Kidney capillary endothelial cell (primary cell): ENCODE results near the gene CGNL1.

ENCODE experiments used
- DNase-seq: peaks from one replicate; pipeline ENCODE4 v3.0.0-alpha.2; 2018; ENCODE audit warnings: low spot score

The CGNL1 gene

DNA sequence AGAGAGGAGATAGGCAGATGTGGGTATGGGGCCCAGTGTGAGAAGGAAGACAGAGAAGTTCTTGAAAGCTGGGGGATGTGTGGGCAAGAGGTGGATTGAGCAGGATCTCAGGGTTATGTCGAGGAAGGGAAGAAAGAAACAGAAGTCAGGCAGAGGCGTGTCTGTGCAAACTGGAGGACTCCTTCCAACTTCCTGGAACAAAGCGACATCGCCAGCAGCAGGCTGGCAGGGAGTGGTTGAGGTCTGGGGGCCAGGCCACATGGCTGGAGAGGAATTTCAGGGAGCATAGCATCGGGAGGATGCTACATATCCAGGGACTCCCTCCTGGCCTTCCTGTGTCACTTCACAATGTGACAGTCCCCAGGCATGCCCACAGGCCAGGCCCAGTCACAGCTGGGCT, 172.5 kb downstream of the CGNL1 start:
- no peak for DNase-seq

DNA sequence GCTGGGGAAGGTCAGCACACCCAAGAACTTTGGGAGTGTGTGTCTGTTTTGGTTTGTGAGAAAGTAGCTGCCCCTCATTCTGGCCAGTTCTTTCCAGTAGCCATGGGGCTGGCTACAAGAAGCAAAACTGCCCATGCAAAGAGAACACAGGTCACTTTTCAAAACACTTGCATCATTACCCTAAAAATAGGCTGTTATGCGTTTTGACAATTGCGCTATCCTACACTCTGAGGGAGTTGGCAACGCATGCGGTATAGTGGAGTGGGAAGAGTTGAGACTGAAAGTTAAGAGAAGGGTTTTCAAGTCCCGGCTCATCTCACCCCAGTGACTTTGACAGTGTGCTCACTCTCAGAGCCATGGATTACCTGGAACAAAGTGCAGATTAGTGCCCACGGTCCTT, 173.6 kb downstream of the CGNL1 start:
- DNase-seq = no peak

DNA sequence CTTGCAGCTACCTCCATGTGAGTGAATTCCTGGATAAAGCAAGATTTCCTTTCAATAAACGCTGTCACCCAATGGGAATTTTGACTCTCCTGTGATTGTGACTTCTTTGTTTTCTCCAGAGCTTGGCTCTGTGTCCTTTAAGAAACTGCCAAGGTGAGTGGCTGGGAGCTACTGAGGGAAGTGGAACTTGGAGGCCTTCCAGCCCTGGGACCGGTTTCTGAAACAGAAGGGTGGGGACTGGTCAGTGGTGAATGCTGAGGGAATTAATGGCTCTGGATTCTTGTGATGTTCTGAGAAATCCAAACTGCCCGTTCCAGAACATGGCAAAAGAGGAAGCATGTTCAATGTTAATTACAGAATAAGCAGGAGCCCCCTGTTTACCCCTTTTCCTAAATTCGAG, 174.3 kb downstream of the CGNL1 start:
- no peak for DNase-seq

- DNase-seq = peak; percentile 96
Observed at GRCh38 chr15:57551715-57552677, 175.7 kb downstream of the CGNL1 start.

DNA sequence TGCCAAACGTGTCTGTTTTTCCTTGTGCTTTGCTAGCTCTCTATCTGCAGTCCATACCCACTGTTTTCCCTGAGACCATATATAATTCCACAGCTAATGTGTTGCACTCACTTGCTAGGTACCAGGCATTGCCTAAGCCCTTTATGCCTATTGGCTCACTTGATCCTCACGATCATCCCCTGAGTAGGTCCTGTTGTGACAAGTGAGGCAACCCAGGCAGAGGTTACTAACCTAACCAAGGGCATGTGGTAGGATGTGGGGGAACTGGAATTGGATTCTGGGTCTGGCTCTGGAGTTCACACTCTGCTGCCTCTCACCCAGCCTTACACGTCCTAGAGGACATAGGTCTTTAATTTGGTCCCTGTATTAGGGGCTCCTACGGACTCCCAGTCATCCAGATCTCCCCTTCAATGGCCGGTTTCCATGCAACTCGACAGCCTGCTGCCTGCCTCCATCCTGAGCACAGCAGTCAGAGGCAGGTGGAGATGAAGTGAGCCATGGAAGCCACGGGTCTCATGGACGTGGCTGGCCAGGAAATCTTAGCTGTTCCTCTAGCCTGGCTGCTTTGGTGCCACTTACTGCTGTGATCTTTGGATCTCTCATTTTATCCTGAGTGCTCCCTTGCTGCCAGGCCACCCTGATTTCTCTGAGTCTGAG, 176.5 kb downstream of the CGNL1 start:
- no peak for DNase-seq

DNA sequence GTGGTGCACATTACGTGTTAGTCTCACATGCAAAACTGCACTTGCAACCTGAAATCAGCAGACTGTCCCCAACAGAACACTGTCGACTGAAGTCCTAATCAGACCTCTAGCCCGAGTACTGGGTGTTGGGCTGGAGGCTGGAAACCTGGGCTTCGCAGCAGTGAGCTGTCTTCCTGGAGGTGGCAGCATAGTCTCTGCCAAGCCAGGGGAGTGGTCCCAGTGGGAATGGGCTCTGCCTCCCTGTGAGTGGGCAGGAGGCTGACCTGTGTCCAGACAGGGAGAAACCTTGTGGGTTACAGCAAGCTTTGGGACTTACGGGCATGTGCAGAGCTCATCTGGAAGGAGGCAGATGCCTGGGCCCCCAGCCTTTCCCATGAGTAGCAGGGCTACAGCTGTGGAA, 177.2 kb downstream of the CGNL1 start:
- DNase-seq = no peak

DNA sequence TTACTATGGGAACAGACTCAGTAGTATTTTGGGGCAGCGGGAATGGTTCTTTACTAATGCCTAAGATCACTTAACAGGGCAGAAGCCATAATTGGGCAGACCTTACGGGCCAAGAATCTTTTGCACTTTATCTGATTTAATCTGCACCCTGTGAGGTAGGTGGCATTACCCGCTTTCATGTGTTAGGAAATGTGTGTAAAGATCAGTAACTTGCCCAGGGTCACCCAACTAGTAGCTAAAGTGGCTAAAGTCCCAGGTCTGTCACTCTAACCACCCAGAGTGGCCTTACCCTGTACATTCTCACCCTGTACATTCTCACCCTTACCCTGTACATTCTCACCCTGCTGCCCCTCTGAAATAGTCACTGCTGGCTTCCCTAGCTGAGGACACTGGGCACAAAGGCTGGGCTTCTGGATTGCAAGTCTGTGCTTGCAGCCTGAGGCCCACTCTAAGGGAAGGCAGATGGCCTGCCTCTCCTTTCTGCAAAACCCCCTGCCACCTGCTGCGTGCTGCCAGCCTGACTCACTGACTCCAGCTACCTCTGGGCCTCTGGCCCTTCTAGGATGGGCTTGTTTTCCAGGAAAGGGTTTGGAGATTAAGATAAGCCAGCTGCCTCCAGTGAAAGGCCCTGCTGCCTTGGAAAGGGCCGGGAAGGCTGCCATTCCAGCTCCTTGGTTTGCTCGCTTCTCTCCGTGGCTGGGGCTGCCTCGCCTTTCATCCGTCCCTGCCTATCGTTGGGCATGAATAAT, 177.9 kb downstream of the CGNL1 start:
- no peak for DNase-seq

GRCh38 chr15:57554812-57555179, 178.5 kb downstream of the CGNL1 start:
- no peak for DNase-seq

- no peak for DNase-seq
Observed at GRCh38 chr15:57555270-57555669, 179.0 kb downstream of the CGNL1 start.

GRCh38 chr15:57556040-57556439, 179.7 kb downstream of the CGNL1 start:
- DNase-seq = no peak

DNA sequence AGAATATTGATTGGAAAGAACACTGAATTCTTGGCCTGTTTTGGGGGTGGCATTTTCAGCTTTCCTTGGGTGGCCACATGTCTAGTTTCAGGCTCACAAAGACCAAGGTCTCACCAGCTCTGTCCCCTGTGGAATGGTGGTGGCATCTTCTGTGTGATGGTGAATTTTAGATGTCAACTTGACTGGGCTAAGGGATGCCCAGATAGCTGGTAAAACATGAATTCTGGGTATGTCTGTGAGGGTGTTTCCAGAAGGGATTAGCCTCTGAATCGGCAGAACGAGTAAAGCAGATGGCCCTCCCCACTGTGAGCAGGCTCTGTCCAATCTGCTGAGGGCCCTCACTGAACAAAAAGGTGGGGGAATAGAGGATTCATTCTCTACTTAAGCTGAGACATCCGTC, 181.0 kb downstream of the CGNL1 start:
- DNase-seq = no peak

DNA sequence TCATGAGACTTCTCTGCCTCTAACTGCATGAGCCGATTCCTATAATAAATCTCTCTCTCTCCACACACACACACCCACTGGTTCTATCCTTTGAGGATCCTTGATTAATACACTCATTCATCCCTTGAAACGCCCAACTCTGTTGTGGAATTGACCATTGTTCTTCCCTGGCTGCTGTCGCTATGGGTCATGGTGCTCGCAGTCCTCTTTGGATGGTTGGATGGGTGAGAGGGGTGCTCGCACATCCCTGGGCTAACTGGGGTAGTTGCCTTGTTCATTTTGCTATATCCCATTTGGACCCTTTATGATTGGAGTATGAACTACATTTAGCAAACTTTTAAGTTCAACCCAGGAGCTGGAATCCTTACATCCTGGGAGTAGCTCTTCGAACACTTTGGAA, 181.5 kb downstream of the CGNL1 start:
- DNase-seq = no peak

DNA sequence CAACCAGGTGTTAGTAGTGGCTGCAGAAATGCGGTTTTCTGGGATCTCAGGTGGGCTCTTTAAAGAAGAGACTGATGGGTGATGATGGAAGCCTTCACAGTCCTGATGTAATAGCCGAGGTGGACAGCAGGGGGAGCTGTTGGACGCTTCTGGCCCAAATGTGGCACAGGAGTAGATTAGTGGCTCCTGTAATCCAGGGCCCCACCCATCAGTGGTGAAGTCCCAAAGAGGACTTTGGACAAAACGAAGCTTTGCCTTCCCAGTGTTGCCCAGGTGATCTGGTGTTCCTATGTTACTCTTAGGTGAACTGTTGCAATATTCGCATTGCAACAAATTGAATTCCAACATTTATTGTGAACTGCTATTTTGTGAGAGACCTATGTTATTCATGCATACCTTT, 183.6 kb downstream of the CGNL1 start:
- peak; percentile 64 for DNase-seq

DNA sequence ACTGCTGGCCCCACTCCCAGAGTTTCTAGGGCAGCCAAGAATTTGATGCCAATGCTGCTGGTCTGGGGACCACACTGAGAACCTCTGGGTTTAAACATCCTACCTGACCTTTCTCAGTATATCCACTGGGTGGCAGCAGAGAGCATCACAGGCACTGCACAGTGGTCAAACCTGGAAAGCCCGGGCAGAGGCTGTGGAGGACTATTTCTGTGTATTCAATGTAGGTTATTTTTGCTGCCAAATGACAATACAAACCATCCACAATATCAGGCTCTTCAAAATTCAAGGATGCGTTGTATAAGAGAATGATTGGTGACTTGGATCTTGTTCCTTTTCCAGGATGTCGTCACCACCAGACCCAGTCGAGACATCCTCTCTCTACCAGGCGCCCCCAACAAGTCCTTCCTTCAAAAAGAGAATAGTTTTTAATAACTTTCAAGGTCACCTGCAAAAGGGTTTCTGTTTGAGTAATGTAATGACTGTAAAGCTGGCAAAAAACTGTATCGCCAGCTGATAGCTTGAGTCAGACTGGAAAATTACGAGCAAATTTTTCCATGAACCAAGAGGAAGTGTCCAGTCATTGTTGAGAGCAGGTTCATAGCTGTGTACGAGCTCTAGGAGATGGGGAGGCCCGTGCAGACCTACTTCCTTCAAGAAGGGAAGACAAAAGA, 184.9 kb downstream of the CGNL1 start:
- DNase-seq = peak; percentile 97

- DNase-seq = no peak
Observed at GRCh38 chr15:57562196-57562769, 186.0 kb downstream of the CGNL1 start.

DNA sequence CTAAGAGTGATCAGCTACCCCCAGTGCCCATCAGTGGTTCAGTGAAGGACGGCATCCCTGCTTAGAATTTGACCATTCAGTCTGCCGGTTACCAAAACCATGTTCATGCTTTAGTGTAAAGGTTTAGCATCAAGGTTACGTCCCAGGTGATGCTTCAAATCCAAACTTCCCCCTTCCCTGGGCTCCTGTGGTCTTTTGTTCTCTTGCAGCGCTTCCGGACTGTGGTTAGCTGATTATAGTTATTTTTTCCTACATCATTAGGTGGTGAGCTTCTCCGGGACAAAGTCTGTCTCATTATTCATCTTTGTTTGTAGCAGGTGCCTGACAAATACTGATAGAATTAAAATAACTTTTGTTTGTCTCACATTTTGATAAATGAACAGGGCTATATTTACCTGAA, 187.1 kb downstream of the CGNL1 start:
- DNase-seq = no peak

DNA sequence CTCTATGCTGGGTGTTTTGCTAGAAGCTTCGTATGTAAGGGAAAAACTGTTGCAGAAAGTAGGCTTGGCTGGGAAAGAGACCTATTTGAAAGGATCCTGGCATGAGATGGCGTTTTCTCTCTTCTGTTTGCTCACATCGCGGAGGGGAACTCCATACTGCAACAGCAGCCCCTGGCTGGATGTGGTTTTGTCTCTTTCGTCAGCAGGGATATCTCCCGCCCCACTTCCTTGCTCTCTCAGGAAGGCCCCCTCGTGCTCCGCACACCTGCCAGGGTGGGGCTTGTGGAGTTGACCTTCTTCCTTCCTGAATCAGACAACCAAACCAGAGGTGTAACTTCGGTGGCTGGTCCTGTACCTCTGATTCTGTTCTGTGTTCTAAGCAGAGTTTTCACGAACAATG, 189.0 kb downstream of the CGNL1 start:
- DNase-seq = no peak

GRCh38 chr15:57566834-57567233, 190.5 kb downstream of the CGNL1 start:
- no peak for DNase-seq

GRCh38 chr15:57567891-57568290, 191.6 kb downstream of the CGNL1 start:
- no peak for DNase-seq

GRCh38 chr15:57568299-57568698, 192.0 kb downstream of the CGNL1 start:
- DNase-seq = no peak

DNA sequence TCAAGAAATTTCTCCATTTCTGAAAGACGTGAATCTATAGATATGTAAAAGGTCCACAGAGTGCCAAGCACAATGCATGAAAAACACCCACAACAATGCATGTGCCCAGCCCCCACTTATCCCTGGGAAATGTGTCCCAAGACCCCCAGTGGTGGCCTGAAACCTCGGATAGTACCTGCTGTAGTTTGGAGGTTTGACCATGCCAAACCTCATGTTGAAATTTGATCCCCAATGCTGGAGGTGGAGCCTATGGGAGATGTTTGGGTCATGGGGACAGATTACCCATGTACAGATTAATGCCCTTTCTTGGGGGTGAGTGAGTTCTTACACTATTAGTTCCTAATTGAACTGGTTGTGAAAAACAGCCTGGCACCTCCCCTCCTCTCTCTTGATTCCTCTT, 194.0 kb downstream of the CGNL1 start:
- DNase-seq = no peak

GRCh38 chr15:57570994-57571393, 194.7 kb downstream of the CGNL1 start:
- DNase-seq = no peak
